HG03039 (cell line): ENCODE results near the gene TMEM164.
"Not testable (repeated sequence)": the region's sequence is repeated elsewhere in the genome, so short reads cannot be mapped to it uniquely, and the experiment has no call there.

Source experiments
- ATAC-seq: cut with Tn5 transposase; IDR thresholded peaks from one replicate; pipeline ENCODE4 v1.9.1; 2021; ENCODE audit warnings: mild to moderate bottlenecking, moderate library complexity; ENCODE audit not compliant: unreplicated experiment

TMEM164 gene

GRCh38 chrX:110123331-110123782, 120.4 kb downstream of the TMEM164 start:
- ATAC-seq: no peak

GRCh38 chrX:110125446-110126162, 122.7 kb downstream of the TMEM164 start:
- no peak for ATAC-seq

GRCh38 chrX:110131031-110131430, 128.1 kb downstream of the TMEM164 start:
- ATAC-seq: no peak

- no peak for ATAC-seq
These were observed 129.7 kb downstream of the TMEM164 start for GRCh38 chrX:110132450-110133114.

GRCh38 chrX:110133735-110134370, 130.9 kb downstream of the TMEM164 start:
- ATAC-seq: no peak

GRCh38 chrX:110135618-110136017, 132.7 kb downstream of the TMEM164 start:
- ATAC-seq: no peak

- ATAC-seq: no peak
These were observed 133.2 kb downstream of the TMEM164 start for GRCh38 chrX:110136136-110136535.

- no peak for ATAC-seq
These were observed 135.6 kb downstream of the TMEM164 start for GRCh38 chrX:110138557-110138956.

GRCh38 chrX:110139172-110139571, 136.3 kb downstream of the TMEM164 start:
- ATAC-seq: no peak

GRCh38 chrX:110142096-110142495, 139.2 kb downstream of the TMEM164 start:
- no peak for ATAC-seq

GRCh38 chrX:110143454-110144210, 140.7 kb downstream of the TMEM164 start:
- ATAC-seq: no peak

- ATAC-seq: no peak
These were observed 142.4 kb downstream of the TMEM164 start for GRCh38 chrX:110145311-110145710.

- ATAC-seq: no peak
These were observed 142.9 kb downstream of the TMEM164 start for GRCh38 chrX:110145854-110146253.

GRCh38 chrX:110146521-110146920, 143.6 kb downstream of the TMEM164 start:
- no peak for ATAC-seq

- ATAC-seq: no peak
These were observed 150.3 kb downstream of the TMEM164 start for GRCh38 chrX:110153244-110153643.

- ATAC-seq: no peak
These were observed 151.0 kb downstream of the TMEM164 start for GRCh38 chrX:110153896-110154295.

- not testable (repeated sequence) for ATAC-seq
These were observed 151.4 kb downstream of the TMEM164 start for GRCh38 chrX:110154328-110154727.

- ATAC-seq: no peak
These were observed 152.8 kb downstream of the TMEM164 start for GRCh38 chrX:110155759-110156158.

- ATAC-seq: no peak
These were observed 153.3 kb downstream of the TMEM164 start for GRCh38 chrX:110156167-110156754.

GRCh38 chrX:110157444-110157843, 154.5 kb downstream of the TMEM164 start:
- no peak for ATAC-seq

GRCh38 chrX:110159235-110159634, 156.3 kb downstream of the TMEM164 start:
- no peak for ATAC-seq
